Left lung (tissue), 10 donors: ENCODE data around the gene SLC9A7. TPM values are rescaled to one million over a fixed set of nuclear protein-coding genes. Genes with fewer than 3 reads are reported as not detected.

Source experiments
- ATAC-seq: fragments of 200-7000 bp; cut with Tn5 transposase; one replicate; pipeline ENCODE4 v1.9.1; 2020; ENCODE audit warnings: moderate library complexity
- DNase-seq, 4 donors: peaks; one replicate each; pipeline ENCODE4 v3.0.0-alpha.2; 2013 to 2020
- H3K27ac ChIP-seq, 2 donors: fragments of 200-600 bp; sonication (generic) in 1 of 2; one replicate each; pipeline versions ENCODE4 v1.5.0 to v1.8.0; 2020 to 2021
- H3K27me3 ChIP-seq, 2 donors: fragments of 200-600 bp; sonication (generic) in 1 of 2; one replicate each; pipeline versions ENCODE4 v1.5.0 to v1.8.0; 2020 to 2021
- H3K36me3 ChIP-seq, 2 donors: fragments of 200-600 bp; sonication (generic) in 1 of 2; one replicate each; pipeline versions ENCODE4 v1.5.0 to v1.8.0; 2020 to 2021
- H3K4me1 ChIP-seq, 2 donors: fragments of 200-600 bp; one replicate each; pipeline ENCODE4 v1.8.0; 2021
- H3K4me3 ChIP-seq, 2 donors: fragments of 200-600 bp; sonication (generic) in 1 of 2; one replicate each; pipeline versions ENCODE4 v1.5.0 to v1.8.0; 2020 to 2021; ENCODE audit warnings: mild to moderate bottlenecking in 1 of 2
- H3K9me3 ChIP-seq, 2 donors: fragments of 200-600 bp; sonication (generic) in 1 of 2; one replicate each; pipeline versions ENCODE4 v1.5.0 to v1.8.0; 2020 to 2021
- intact Hi-C, 2 donors: fragments of 100-400 bp; cut with DNase I; formaldehyde crosslinking; loops; one replicate each; pipeline versions ENCODE4 v1.11.2 to v1.14.2; 2022
- polyA plus RNA-seq, 6 donors: library from polyadenylated mRNA; unstranded; fragments of 120-200 nt; gene quantifications; one replicate each; pipeline ENCODE4 v1.2.1, GENCODE V29; 2013; ENCODE audit not compliant: insufficient read length in 6 of 6
- total RNA-seq, 2 donors: library from RNA; stranded (reverse); fragmentation: NEBNext Ultra II Directional; extraction: Animal tissue kit (Norgen Biotek cat#: 25700); gene quantifications; one replicate each; pipeline ENCODE4 v1.2.1, GENCODE V29; 2021
- TF ChIP-seq, protein P1 (sequence below), 2 donors: fragments of 200-600 bp; sonication (generic) in 1 of 2; IDR thresholded peaks; one replicate each; pipeline versions ENCODE4 v1.5.0 to v1.8.0; 2021; ENCODE audit warnings: antibody characterized with exemption in 2 of 2
- donor health status: DM: no; HTN: yes; CAD: no.
- donor health status: DM: no; HTN: no; CAD: no.

The SLC9A7 gene
- total and polyA plus RNA-seq, 8 donors = 2.3 to 10.5 (median 3.2) TPM

DNA sequence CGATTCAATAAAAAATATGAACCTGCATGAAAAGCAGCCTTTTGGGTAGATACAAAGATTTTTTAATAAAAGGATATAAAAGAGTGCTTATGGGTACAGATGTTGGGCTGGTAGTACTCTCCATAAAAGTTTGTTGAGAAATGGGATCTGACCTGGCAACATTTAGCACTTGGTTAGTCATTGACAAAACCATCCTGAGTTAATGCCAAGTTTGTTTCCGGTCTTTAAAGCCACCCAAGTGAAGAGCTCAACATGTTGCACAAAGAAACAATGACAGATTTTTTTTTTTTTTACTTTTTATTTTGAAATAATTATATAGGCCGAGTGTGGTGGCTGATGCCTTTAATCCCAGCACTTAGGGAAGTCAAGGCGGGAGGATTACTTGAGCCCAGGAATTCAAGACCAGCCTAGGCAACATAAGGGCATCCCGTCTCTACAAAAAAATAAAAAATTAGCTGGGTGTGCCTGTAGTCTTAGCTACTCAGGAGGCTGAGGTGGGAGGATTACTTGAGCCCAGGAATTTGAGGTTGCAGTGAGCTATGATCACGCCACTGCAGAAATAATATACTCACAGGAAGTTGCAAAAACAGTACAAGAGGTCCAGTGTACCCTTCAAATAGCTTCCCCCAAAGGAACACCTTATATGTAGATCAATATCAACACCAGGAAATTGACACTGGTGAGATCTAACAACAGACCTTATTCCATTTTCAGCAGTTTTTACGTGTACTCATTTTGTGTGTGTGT lies 168.8 kb downstream of the SLC9A7 start:
- DNase-seq = no peak
- Histone ChIP-seq H3K27ac (no peak overlapping the region), H3K4me1 (peaks cover 0 to 17% of the 10 kb centered on the region in 2 donors), H3K4me3 (no peak overlapping the region), H3K27me3 (peaks cover 0 to 5% of the 10 kb centered on the region in 2 donors), H3K36me3 (no peaks in the 10 kb centered on the region), H3K9me3 (no peaks in the 10 kb centered on the region)
- intact Hi-C loops = no loop called here
- TF ChIP-seq, protein P1, sequence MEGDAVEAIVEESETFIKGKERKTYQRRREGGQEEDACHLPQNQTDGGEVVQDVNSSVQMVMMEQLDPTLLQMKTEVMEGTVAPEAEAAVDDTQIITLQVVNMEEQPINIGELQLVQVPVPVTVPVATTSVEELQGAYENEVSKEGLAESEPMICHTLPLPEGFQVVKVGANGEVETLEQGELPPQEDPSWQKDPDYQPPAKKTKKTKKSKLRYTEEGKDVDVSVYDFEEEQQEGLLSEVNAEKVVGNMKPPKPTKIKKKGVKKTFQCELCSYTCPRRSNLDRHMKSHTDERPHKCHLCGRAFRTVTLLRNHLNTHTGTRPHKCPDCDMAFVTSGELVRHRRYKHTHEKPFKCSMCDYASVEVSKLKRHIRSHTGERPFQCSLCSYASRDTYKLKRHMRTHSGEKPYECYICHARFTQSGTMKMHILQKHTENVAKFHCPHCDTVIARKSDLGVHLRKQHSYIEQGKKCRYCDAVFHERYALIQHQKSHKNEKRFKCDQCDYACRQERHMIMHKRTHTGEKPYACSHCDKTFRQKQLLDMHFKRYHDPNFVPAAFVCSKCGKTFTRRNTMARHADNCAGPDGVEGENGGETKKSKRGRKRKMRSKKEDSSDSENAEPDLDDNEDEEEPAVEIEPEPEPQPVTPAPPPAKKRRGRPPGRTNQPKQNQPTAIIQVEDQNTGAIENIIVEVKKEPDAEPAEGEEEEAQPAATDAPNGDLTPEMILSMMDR (IDR thresholded peaks at IDR 0.05) = no peak
- ATAC-seq = peak; percentile 43

DNA sequence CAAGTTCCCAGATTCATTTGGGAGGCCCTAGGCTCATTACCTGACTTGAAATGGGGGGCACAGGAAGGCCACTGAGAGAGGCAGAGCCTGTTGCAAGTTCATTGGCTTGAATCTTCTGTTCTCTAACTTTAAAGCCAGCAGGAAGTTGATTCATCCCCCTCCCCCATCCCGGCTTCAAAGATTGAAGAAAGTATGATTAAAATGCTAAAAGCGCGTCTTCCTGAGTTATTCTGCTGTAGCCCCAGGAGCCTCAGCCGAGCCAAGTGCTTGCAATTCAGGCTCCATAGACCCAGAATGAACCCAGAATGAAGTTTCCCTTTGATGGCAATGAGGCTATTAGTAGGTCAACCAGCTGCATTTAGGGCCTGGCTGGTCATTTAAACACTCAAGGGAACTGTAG lies 170.7 kb downstream of the SLC9A7 start:
- H3K9me3 ChIP-seq = no peaks in the 10 kb centered on the region
- peaks cover 0 to 5% of the 10 kb centered on the region in 2 donors for H3K27me3 ChIP-seq
- H3K4me3 ChIP-seq = no peak overlapping the region
- ATAC-seq (no peak), DNase-seq (peak in 2 of 4 donors; percentile 27 to 45)
- intact Hi-C loops = no loop called here
- peak overlapping the region; percentile 14 to 30 for H3K27ac ChIP-seq
- H3K4me1 ChIP-seq = peaks cover 0 to 17% of the 10 kb centered on the region in 2 donors
- H3K36me3 ChIP-seq = no peaks in the 10 kb centered on the region
- TF ChIP-seq, protein P1 (IDR thresholded peaks at IDR 0.05) = no peak

DNA sequence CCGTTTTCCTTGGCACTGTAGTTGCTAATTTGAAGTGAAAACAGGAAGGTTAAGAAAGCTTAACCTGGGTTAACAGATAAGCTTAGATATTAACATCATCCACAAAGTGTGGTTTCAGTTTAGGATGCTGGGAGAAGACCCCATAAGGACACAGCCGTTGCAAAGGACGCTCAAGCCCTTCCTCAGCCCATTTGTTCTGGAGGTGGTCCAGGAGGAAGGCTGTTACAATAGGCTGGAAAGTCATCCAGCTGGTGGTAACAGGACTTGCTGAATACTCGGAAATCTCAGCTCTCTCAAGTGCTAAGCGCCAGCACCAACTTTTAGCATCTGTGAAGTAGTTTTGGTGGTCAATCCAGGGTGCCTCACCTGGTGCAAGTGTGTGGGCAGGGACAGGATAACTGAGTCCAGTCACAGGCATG lies 171.2 kb downstream of the SLC9A7 start:
- ATAC-seq (peak; percentile 46), DNase-seq (peak in 2 of 4 donors; percentile 35 to 56)
- intact Hi-C loops = no loop called here
- Histone ChIP-seq H3K4me1 (peaks cover 0 to 17% of the 10 kb centered on the region in 2 donors), H3K27me3 (peaks cover 0 to 3% of the 10 kb centered on the region in 2 donors), H3K4me3 (no peak overlapping the region), H3K36me3 (no peaks in the 10 kb centered on the region), H3K9me3 (no peaks in the 10 kb centered on the region), H3K27ac (peak overlapping the region in 1 of 2 donors; percentile 14)
- TF ChIP-seq, protein P1 (IDR thresholded peaks at IDR 0.05) = no peak

DNA sequence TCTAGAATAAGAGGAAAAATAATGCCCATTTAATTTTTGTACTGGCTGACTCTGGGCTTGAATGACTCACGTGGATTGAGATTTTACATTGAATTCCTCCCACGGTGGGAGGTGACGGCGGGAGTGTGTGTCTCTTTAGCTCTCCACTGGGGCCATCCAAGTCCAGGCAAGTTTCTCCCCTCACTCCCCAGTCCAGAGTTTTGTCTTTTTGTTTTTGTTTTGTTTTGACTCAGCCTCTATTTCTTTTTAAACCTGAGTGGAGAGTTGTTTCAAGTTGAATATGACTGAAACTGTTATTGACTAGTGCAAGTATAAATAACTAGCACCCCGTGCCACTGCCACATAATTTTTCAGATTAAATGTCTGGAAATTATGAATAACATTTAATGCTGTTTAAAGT lies 171.8 kb downstream of the SLC9A7 start:
- H3K4me1 ChIP-seq = peaks cover 0 to 17% of the 10 kb centered on the region in 2 donors
- peak overlapping the region in 1 of 2 donors; percentile 14 for H3K27ac ChIP-seq
- intact Hi-C loops = no loop called here
- no peaks in the 10 kb centered on the region for H3K36me3 ChIP-seq
- H3K4me3 ChIP-seq = no peak overlapping the region
- H3K27me3 ChIP-seq = no peaks in the 10 kb centered on the region
- H3K9me3 ChIP-seq = no peaks in the 10 kb centered on the region
- ATAC-seq (peak; percentile 35), DNase-seq (no peak)
- TF ChIP-seq, protein P1 (IDR thresholded peaks at IDR 0.05) = no peak

DNA sequence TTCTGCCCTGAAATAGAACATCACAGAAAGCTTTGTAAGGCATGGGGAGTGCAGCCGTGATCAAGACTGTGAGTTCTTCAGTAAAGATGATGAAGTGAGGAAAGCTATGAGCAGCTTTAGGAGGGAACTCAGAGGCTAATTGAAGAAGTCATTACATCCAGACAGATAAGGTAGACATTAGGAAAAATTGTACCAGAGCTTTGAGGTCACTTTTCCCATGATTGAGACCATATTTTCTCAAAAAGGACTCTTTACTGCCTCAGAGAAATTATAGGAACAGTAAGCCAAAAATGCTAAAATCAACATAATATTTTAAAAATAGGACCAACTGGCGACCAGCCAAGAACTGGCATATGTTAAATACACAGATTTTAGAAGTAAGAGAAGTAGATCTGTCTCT lies 174.2 kb downstream of the SLC9A7 start:
- Histone ChIP-seq H3K36me3 (no peaks in the 10 kb centered on the region), H3K27ac (no peak overlapping the region), H3K9me3 (no peaks in the 10 kb centered on the region), H3K27me3 (no peaks in the 10 kb centered on the region), H3K4me3 (no peak overlapping the region), H3K4me1 (peaks cover 0 to 17% of the 10 kb centered on the region in 2 donors)
- TF ChIP-seq, protein P1 (IDR thresholded peaks at IDR 0.05) = no peak
- intact Hi-C loops = no loop called here
- DNase-seq (peak in 2 of 4 donors; percentile 30 to 44), ATAC-seq (no peak)
